Adrenal gland (tissue), 5 donors: ENCODE data around the gene EVPLL.

ENCODE experiments used
- CTCF ChIP-seq, 6 experiments: fragments of 450-650 bp in 4 of 6; fragments of 200-600 bp in 2 of 6; sonication (generic) in 1 of 6; IDR thresholded peaks; 1 replicate in 5 of 6; 2 replicates in 1 of 6; pipeline versions ENCODE4 v1.5.1 to v1.8.0; 2016 to 2021; ENCODE audit warnings: antibody characterized with exemption in 6 of 6, mild to moderate bottlenecking in 2 of 6, moderate library complexity in 1 of 6
- POLR2A ChIP-seq, 2 donors: fragments of 450-650 bp; IDR thresholded peaks; one replicate each; pipeline ENCODE4 v1.6.1; 2017; ENCODE audit warnings: antibody characterized with exemption in 2 of 2, mild to moderate bottlenecking in 2 of 2, moderate library complexity in 1 of 2
- donor health status: DM: no; HTN: no; CAD: no.

- TF ChIP-seq CTCF (IDR thresholded peaks at IDR 0.05) (no peak), POLR2A (IDR thresholded peaks at IDR 0.05) (no peak)
These were observed 4.3 kb downstream of the EVPLL start for GRCh38 chr17:18381953-18382245.
